ENCODE measurements around the gene ZNF423.

ZNF423 gene

GRCh38 chr16:49597796-49598195 lies 258.1 kb downstream of the ZNF423 start:
- no peak overlapping the region for H2AFZ ChIP-seq
- no peaks in the 10 kb centered on the region for H3K9me3 ChIP-seq (ENCODE audit: control insufficient read depth, low read length)
- H3K9ac ChIP-seq: no peak overlapping the region
- H3K27ac ChIP-seq: no peak overlapping the region
- no peak overlapping the region for H3K4me3 ChIP-seq (ENCODE audit: low read depth, low read length)
- no peaks in the 10 kb centered on the region for H3K4me1 ChIP-seq
- H3K36me3 ChIP-seq (ENCODE audit: control insufficient read depth, insufficient read depth, low read length): no peaks in the 10 kb centered on the region
- peaks cover 4% of the 10 kb centered on the region for H3K79me2 ChIP-seq
- no peak overlapping the region for H3K4me2 ChIP-seq (ENCODE audit: low read length)
- no peak for TF ChIP-seq CTCF (IDR thresholded peaks at IDR 0.05)
- no peaks in the 10 kb centered on the region for H3K27me3 ChIP-seq (ENCODE audit: control insufficient read depth, insufficient read depth, low read length)

GRCh38 chr16:49596648-49597291 lies 259.1 kb downstream of the ZNF423 start:
- no peak overlapping the region for H3K27ac ChIP-seq
- no peak overlapping the region for H2AFZ ChIP-seq
- no peaks in the 10 kb centered on the region for H3K27me3 ChIP-seq (ENCODE audit: control insufficient read depth, insufficient read depth, low read length)
- no peak overlapping the region for H3K4me2 ChIP-seq (ENCODE audit: low read length)
- H3K4me3 ChIP-seq (ENCODE audit: low read depth, low read length): no peak overlapping the region
- TF ChIP-seq CTCF (IDR thresholded peaks at IDR 0.05): no peak
- no peaks in the 10 kb centered on the region for H3K9me3 ChIP-seq (ENCODE audit: control insufficient read depth, low read length)
- peaks cover 4% of the 10 kb centered on the region for H3K79me2 ChIP-seq
- no peaks in the 10 kb centered on the region for H3K36me3 ChIP-seq (ENCODE audit: control insufficient read depth, insufficient read depth, low read length)
- H3K4me1 ChIP-seq: no peaks in the 10 kb centered on the region
- H3K9ac ChIP-seq: no peak overlapping the region

GRCh38 chr16:49596068-49596467 lies 259.8 kb downstream of the ZNF423 start:
- no peak overlapping the region for H3K4me2 ChIP-seq (ENCODE audit: low read length)
- no peaks in the 10 kb centered on the region for H3K36me3 ChIP-seq (ENCODE audit: control insufficient read depth, insufficient read depth, low read length)
- no peaks in the 10 kb centered on the region for H3K9me3 ChIP-seq (ENCODE audit: control insufficient read depth, low read length)
- no peak for TF ChIP-seq CTCF (IDR thresholded peaks at IDR 0.05)
- no peak overlapping the region for H3K9ac ChIP-seq
- no peak overlapping the region for H2AFZ ChIP-seq
- H3K27me3 ChIP-seq (ENCODE audit: control insufficient read depth, insufficient read depth, low read length): no peaks in the 10 kb centered on the region
- H3K4me3 ChIP-seq (ENCODE audit: low read depth, low read length): no peak overlapping the region
- no peaks in the 10 kb centered on the region for H3K4me1 ChIP-seq
- peaks cover 4% of the 10 kb centered on the region for H3K79me2 ChIP-seq
- no peak overlapping the region for H3K27ac ChIP-seq

- Histone ChIP-seq H2AFZ (no peak overlapping the region), H3K4me3 (ENCODE audit: low read depth, low read length) (no peak overlapping the region), H3K27ac (no peak overlapping the region), H3K9me3 (ENCODE audit: control insufficient read depth, low read length) (no peaks in the 10 kb centered on the region), H3K4me1 (no peaks in the 10 kb centered on the region), H3K79me2 (peaks cover 4% of the 10 kb centered on the region), H3K9ac (no peak overlapping the region), H3K4me2 (ENCODE audit: low read length) (no peak overlapping the region), H3K36me3 (ENCODE audit: control insufficient read depth, insufficient read depth, low read length) (no peaks in the 10 kb centered on the region), H3K27me3 (ENCODE audit: control insufficient read depth, insufficient read depth, low read length) (no peaks in the 10 kb centered on the region)
- no peak for TF ChIP-seq CTCF (IDR thresholded peaks at IDR 0.05)
Observed at GRCh38 chr16:49594685-49595498, 261.0 kb downstream of the ZNF423 start.
